SK-N-SH (cell line): ENCODE measurements around the gene CD101. TPM values are rescaled to one million over a fixed set of nuclear protein-coding genes. Genes with fewer than 3 reads are reported as not detected.

Experiments used
- CTCF ChIA-PET: fragments of 300-600, 350-600 bp; formaldehyde crosslinking; extraction: SDS; loops from one replicate; lab custom pipeline; 2021; lab: Yijun Ruan, JAX
- POLR2A ChIA-PET: fragments of 350-600 bp; sonication (Branson Sonifier 250); formaldehyde crosslinking; extraction: SDS; loops from one replicate; lab custom pipeline; 2020; ENCODE audit warnings: antibody characterized with exemption, inconsistent platforms; lab: Yijun Ruan, JAX
- DNase-seq: peaks from one replicate; pipeline ENCODE4 v3.0.0; 2012
- H2AFZ ChIP-seq: fragments of 200-600 bp; sonication (generic); 2 replicates; pipeline ENCODE4 v1.8.1; 2016; ENCODE audit warnings: antibody characterized with exemption, mild to moderate bottlenecking, low read depth
- H3F3A ChIP-seq: fragments of 200-600 bp; sonication (generic); replicated peaks from 2 replicates; pipeline ENCODE3; 2016; ENCODE audit warnings: antibody characterized with exemption, mild to moderate bottlenecking; ENCODE audit not compliant: insufficient read depth
- H3K27ac ChIP-seq, 2 experiments: fragments of 200-500 bp in 1 of 2; fragments of 200-600 bp in 1 of 2; sonication (Bioruptor generic) in 1 of 2; sonication (generic), shearing (Covaris generic) in 1 of 2; 2 replicates each; pipeline versions ENCODE4 v1.5.1 to v1.6.1; 2014 to 2016; ENCODE audit warnings: low read depth in 2 of 2, inconsistent platforms in 1 of 2, low read length in 1 of 2, mild to moderate bottlenecking in 1 of 2, mixed read lengths in 1 of 2
- H3K27me3 ChIP-seq: fragments of 200-600 bp; sonication (generic), shearing (Covaris generic); 2 replicates; pipeline ENCODE4 v1.6.1; 2016; ENCODE audit warnings: mixed run types; ENCODE audit not compliant: insufficient read depth
- H3K36me3 ChIP-seq, 2 experiments: fragments of 200-500 bp in 1 of 2; fragments of 200-600 bp in 1 of 2; sonication (Bioruptor generic) in 1 of 2; sonication (generic) in 1 of 2; replicated peaks in 1 of 2; 2 replicates each; pipeline versions ENCODE3 to v1.5.1; 2014 to 2016; ENCODE audit warnings: low read length in 1 of 2, mild to moderate bottlenecking in 1 of 2; ENCODE audit not compliant: insufficient read depth in 2 of 2, control insufficient read depth in 1 of 2
- H3K4me1 ChIP-seq, 2 experiments: fragments of 200-500 bp in 1 of 2; fragments of 200-600 bp in 1 of 2; sonication (Bioruptor generic) in 1 of 2; sonication (generic), shearing (Covaris generic) in 1 of 2; 2 replicates each; pipeline versions ENCODE4 v1.5.1 to v1.6.1; 2014 to 2016; ENCODE audit warnings: low read depth in 1 of 2, low read length in 1 of 2, mixed run types in 1 of 2; ENCODE audit not compliant: insufficient read depth in 2 of 2, control insufficient read depth in 1 of 2
- H3K4me2 ChIP-seq: fragments of 200-600 bp; sonication (generic), shearing (Covaris generic); 2 replicates; pipeline ENCODE4 v1.6.1; 2017; ENCODE audit warnings: mixed run types
- H3K4me3 ChIP-seq, 2 experiments: fragments of 200-500 bp in 1 of 2; fragments of 200-600 bp in 1 of 2; sonication (Bioruptor generic) in 1 of 2; sonication (generic), shearing (Covaris generic) in 1 of 2; 2 replicates each; pipeline versions ENCODE4 v1.5.1 to v1.8.1; 2014 to 2016; ENCODE audit warnings: low read depth in 2 of 2, inconsistent platforms in 1 of 2, low read length in 1 of 2, mild to moderate bottlenecking in 1 of 2, mixed read lengths in 1 of 2, moderate library complexity in 1 of 2
- H3K79me2 ChIP-seq: fragments of 200-600 bp; sonication (generic); 2 replicates; pipeline ENCODE4 v1.8.1; 2017; ENCODE audit warnings: mild to moderate bottlenecking; ENCODE audit not compliant: insufficient read depth
- H3K9ac ChIP-seq: fragments of 200-600 bp; sonication (generic); 2 replicates; pipeline ENCODE4 v1.6.1; 2017; ENCODE audit warnings: mixed run types
- H3K9me2 ChIP-seq: fragments of 200-600 bp; sonication (generic); 2 replicates; pipeline ENCODE4 v1.6.1; 2017; ENCODE audit warnings: mixed run types
- H3K9me3 ChIP-seq: fragments of 200-600 bp; sonication (generic); 2 replicates; pipeline ENCODE4 v1.6.1; 2017; ENCODE audit warnings: mixed run types, mild to moderate bottlenecking, moderate library complexity
- H4K20me1 ChIP-seq: fragments of 200-600 bp; sonication (generic); 2 replicates; pipeline ENCODE4 v1.6.1; 2017; ENCODE audit warnings: mild to moderate bottlenecking, mixed run types; ENCODE audit not compliant: insufficient read depth
- ELF1 ChIP-seq: IDR thresholded peaks from 2 replicates; pipeline ENCODE4 v1.4.0; 2012
- EZH2phosphoT487 ChIP-seq: fragments of 200-600 bp; sonication (generic); IDR thresholded peaks from 2 replicates; pipeline ENCODE4 v1.6.1; 2017; ENCODE audit warnings: low read depth, mixed run types, mild to moderate bottlenecking, antibody characterized with exemption, moderate library complexity, borderline replicate concordance
- FOSL2 ChIP-seq: IDR thresholded peaks from 2 replicates; pipeline ENCODE4 v1.4.0; 2012; ENCODE audit warnings: low read depth, mild to moderate bottlenecking, moderate library complexity, borderline replicate concordance
- GABPA ChIP-seq: IDR thresholded peaks from 2 replicates; pipeline ENCODE4 v1.4.0; 2012; ENCODE audit warnings: low read depth, mild to moderate bottlenecking
- JUND ChIP-seq: IDR thresholded peaks from 2 replicates; pipeline ENCODE4 v1.4.0; 2012
- NRF1 ChIP-seq: IDR thresholded peaks from 2 replicates; pipeline ENCODE4 v1.6.1; 2012; ENCODE audit warnings: low read depth, mild to moderate bottlenecking, low read length
- RAD21 ChIP-seq: IDR thresholded peaks from 2 replicates; pipeline ENCODE4 v1.6.1; 2012; ENCODE audit warnings: mild to moderate bottlenecking, low read length
- SMC3 ChIP-seq: IDR thresholded peaks from 2 replicates; pipeline ENCODE4 v1.6.1; 2012; ENCODE audit warnings: low read depth, low read length, improper control_type of control experiment
- TAF1 ChIP-seq: IDR thresholded peaks from 2 replicates; pipeline ENCODE4 v1.6.1; 2012; ENCODE audit warnings: low read depth, mild to moderate bottlenecking, low read length, moderate library complexity, borderline replicate concordance
- TEAD4 ChIP-seq: IDR thresholded peaks from 2 replicates; pipeline ENCODE4 v1.4.0; 2012; ENCODE audit warnings: mild to moderate bottlenecking, borderline replicate concordance; ENCODE audit not compliant: insufficient read depth
- USF1 ChIP-seq: IDR thresholded peaks from 2 replicates; pipeline ENCODE4 v1.4.0; 2012; ENCODE audit warnings: low read depth, borderline replicate concordance
- YY1 ChIP-seq: IDR thresholded peaks from 2 replicates; pipeline ENCODE4 v1.4.0; 2012; ENCODE audit warnings: low read depth, mild to moderate bottlenecking
- ZBTB33 ChIP-seq: IDR thresholded peaks from 2 replicates; pipeline ENCODE4 v1.4.0; 2012; ENCODE audit warnings: low read depth, borderline replicate concordance
- WGBS: methylation state at CpG from one replicate; pipeline ENCODE4 v1.1.6; 2017; ENCODE audit warnings: low lambda C conversion rate; 5-methylcytosine and 5-hydroxymethylcytosine counted together
- polyA plus RNA-seq, 3 experiments: library from polyadenylated mRNA; depleted of rRNA; stranded (reverse); fragments of >200 nt; gene quantifications; 2 replicates each; pipeline ENCODE4 v1.2.3, GENCODE V29; 2012
- TF ChIP-seq, protein P1 (sequence below): IDR thresholded peaks from 2 replicates; pipeline ENCODE4 v1.6.1; 2012; ENCODE audit warnings: mild to moderate bottlenecking, low read depth, low read length, moderate library complexity
- TF ChIP-seq, protein P2 (sequence below): fragments of 200-600 bp; sonication (generic); IDR thresholded peaks from 2 replicates; pipeline ENCODE4 v1.6.1; 2017; ENCODE audit warnings: antibody characterized with exemption, mild to moderate bottlenecking, moderate library complexity
- TF ChIP-seq, protein P3 (sequence below): fragments of 150-350 bp; IDR thresholded peaks from 2 replicates; pipeline ENCODE4 v1.6.1; 2016; ENCODE audit warnings: mild to moderate bottlenecking, low read depth, low read length

CD101 gene
- polyA plus RNA-seq, 1 of the 3 experiments (the other 2 are of a cell fraction), result 0.16 TPM

- Histone ChIP-seq H3K79me2 (no peaks in the 10 kb centered on the region), H2AFZ (no peak overlapping the region), H3K4me2 (no peak overlapping the region), H3F3A (no peaks in the 10 kb centered on the region), H3K9ac (no peak overlapping the region), H3K27me3 (no peaks in the 10 kb centered on the region), H3K27ac (no peak overlapping the region), H4K20me1 (no peaks in the 10 kb centered on the region), H3K9me2 (no peaks in the 10 kb centered on the region), H3K4me1 (peaks cover 0 to 12% of the 10 kb centered on the region in 2 experiments; a peak in 2 of 4 replicates), H3K36me3 (peaks cover 0 to 2% of the 10 kb centered on the region in 2 experiments), H3K4me3 (no peak overlapping the region), H3K9me3 (no peaks in the 10 kb centered on the region)
- CTCF ChIA-PET, result interaction anchor here (0.6 kb wide), 1 partner anchor 405 kb away, joined by 3 read pairs; no protein-coding TSS in a partner anchor
- POLR2A ChIA-PET, result no interaction called here
- TF ChIP-seq FOSL2 (no peak), ZBTB33 (no peak), ELF1 (no peak), GABPA (no peak), YY1 (no peak), TEAD4 (no peak), EZH2phosphoT487 (no peak), NRF1 (no peak), TAF1 (no peak), USF1 (no peak), JUND (no peak), SMC3 (no peak), RAD21 (no peak)
- TF ChIP-seq, protein P1, sequence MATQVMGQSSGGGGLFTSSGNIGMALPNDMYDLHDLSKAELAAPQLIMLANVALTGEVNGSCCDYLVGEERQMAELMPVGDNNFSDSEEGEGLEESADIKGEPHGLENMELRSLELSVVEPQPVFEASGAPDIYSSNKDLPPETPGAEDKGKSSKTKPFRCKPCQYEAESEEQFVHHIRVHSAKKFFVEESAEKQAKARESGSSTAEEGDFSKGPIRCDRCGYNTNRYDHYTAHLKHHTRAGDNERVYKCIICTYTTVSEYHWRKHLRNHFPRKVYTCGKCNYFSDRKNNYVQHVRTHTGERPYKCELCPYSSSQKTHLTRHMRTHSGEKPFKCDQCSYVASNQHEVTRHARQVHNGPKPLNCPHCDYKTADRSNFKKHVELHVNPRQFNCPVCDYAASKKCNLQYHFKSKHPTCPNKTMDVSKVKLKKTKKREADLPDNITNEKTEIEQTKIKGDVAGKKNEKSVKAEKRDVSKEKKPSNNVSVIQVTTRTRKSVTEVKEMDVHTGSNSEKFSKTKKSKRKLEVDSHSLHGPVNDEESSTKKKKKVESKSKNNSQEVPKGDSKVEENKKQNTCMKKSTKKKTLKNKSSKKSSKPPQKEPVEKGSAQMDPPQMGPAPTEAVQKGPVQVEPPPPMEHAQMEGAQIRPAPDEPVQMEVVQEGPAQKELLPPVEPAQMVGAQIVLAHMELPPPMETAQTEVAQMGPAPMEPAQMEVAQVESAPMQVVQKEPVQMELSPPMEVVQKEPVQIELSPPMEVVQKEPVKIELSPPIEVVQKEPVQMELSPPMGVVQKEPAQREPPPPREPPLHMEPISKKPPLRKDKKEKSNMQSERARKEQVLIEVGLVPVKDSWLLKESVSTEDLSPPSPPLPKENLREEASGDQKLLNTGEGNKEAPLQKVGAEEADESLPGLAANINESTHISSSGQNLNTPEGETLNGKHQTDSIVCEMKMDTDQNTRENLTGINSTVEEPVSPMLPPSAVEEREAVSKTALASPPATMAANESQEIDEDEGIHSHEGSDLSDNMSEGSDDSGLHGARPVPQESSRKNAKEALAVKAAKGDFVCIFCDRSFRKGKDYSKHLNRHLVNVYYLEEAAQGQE, result no peak
- TF ChIP-seq, protein P2, sequence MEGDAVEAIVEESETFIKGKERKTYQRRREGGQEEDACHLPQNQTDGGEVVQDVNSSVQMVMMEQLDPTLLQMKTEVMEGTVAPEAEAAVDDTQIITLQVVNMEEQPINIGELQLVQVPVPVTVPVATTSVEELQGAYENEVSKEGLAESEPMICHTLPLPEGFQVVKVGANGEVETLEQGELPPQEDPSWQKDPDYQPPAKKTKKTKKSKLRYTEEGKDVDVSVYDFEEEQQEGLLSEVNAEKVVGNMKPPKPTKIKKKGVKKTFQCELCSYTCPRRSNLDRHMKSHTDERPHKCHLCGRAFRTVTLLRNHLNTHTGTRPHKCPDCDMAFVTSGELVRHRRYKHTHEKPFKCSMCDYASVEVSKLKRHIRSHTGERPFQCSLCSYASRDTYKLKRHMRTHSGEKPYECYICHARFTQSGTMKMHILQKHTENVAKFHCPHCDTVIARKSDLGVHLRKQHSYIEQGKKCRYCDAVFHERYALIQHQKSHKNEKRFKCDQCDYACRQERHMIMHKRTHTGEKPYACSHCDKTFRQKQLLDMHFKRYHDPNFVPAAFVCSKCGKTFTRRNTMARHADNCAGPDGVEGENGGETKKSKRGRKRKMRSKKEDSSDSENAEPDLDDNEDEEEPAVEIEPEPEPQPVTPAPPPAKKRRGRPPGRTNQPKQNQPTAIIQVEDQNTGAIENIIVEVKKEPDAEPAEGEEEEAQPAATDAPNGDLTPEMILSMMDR, result no peak
- TF ChIP-seq, protein P3, sequence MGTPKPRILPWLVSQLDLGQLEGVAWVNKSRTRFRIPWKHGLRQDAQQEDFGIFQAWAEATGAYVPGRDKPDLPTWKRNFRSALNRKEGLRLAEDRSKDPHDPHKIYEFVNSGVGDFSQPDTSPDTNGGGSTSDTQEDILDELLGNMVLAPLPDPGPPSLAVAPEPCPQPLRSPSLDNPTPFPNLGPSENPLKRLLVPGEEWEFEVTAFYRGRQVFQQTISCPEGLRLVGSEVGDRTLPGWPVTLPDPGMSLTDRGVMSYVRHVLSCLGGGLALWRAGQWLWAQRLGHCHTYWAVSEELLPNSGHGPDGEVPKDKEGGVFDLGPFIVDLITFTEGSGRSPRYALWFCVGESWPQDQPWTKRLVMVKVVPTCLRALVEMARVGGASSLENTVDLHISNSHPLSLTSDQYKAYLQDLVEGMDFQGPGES, result no peak
- WGBS, result 100% methylated on average over 2 of the region's 2 CpGs
- DNase-seq, result no peak
Observed at GRCh38 chr1:116952738-116953275, 48.8 kb upstream of the CD101 start.
